AG09309 (cell line): ENCODE measurements around the gene ZFP82.
A peak's percentile ranks its signal among the peaks of the same experiment; 100 is the strongest.

Experiments
- DNase-seq: peaks from one replicate; pipeline ENCODE4 v3.0.0-alpha.2; 2010; ENCODE audit warnings: low read depth
- H3K4me3 ChIP-seq: 2 replicates; pipeline ENCODE4 v1.5.1; 2011; ENCODE audit warnings: mild to moderate bottlenecking, low read depth, low read length, moderate library complexity; ENCODE audit not compliant: control insufficient read depth
- TF ChIP-seq, protein P1 (sequence below): IDR thresholded peaks from 2 replicates; pipeline ENCODE4 v1.5.1; 2011; ENCODE audit warnings: mild to moderate bottlenecking, low read depth, low read length, inconsistent platforms; ENCODE audit not compliant: insufficient read depth, control insufficient read depth; ENCODE audit errors: missing control alignments

ZFP82 gene

DNA sequence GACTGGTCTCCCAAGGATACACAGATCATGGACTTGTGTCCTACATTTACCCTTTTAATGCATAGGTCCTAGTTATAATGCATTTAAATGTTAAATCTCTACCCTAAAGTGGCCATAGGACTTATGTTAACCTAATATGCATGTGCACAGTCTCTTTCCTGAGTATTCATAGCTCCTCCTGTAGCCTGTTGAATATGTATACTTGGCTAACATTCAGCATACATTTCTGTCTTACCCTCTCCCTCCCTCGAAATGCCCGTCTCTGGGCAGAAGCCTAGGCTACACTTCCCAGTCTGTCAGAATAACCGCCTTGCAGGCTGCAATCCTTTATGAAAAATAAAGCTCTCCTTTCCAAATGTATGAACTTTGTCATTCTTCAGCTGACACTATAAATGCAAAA is 13.9 kb downstream of the ZFP82 start:
- no peak overlapping the region for H3K4me3 ChIP-seq
- TF ChIP-seq, protein P1, sequence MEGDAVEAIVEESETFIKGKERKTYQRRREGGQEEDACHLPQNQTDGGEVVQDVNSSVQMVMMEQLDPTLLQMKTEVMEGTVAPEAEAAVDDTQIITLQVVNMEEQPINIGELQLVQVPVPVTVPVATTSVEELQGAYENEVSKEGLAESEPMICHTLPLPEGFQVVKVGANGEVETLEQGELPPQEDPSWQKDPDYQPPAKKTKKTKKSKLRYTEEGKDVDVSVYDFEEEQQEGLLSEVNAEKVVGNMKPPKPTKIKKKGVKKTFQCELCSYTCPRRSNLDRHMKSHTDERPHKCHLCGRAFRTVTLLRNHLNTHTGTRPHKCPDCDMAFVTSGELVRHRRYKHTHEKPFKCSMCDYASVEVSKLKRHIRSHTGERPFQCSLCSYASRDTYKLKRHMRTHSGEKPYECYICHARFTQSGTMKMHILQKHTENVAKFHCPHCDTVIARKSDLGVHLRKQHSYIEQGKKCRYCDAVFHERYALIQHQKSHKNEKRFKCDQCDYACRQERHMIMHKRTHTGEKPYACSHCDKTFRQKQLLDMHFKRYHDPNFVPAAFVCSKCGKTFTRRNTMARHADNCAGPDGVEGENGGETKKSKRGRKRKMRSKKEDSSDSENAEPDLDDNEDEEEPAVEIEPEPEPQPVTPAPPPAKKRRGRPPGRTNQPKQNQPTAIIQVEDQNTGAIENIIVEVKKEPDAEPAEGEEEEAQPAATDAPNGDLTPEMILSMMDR, result no peak
- no peak for DNase-seq

DNA sequence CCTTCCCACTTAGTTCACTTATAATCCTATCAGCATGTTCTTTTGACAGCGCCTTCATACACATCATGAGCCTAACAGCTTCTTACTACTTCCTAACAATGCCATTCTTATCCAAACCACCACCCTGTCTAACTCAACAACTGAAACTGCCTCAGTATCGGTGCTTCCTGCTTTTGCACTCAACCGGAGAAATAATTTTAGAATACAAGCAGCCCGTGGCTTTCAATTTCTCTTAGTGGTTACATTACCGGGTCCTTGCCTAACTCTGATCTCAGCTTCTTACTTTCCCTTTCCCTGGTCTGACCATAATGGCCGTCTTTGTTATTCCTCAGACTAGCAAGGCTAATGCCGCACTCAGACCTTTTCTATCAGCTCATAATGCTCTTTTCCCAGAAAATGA is 17.0 kb downstream of the ZFP82 start:
- DNase-seq, result no peak

DNA sequence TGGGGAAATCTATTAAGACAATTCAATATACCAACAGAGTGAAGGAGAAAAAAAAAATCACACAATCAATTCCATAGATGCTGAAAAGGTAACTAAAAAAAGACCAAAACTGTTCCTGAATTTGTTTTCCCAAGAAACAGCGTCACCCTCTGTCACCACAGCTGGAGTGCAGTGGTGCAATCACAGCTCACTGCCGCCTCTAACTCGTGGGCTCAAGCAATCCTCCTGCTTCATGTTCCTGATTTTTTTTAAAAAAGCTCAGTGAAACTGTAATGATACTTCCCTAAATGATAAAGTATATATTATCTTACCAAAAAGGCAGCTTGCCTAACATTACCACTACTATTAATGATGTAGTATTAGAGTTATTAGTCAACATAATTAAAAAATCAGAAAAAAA is 19.9 kb downstream of the ZFP82 start:
- H3K4me3 ChIP-seq, result no peak overlapping the region
- DNase-seq, result no peak
- TF ChIP-seq, protein P1, result no peak

More for the DNA sequence above, 17.0 kb downstream of the ZFP82 start:
- TF ChIP-seq, protein P1, result no peak
- no peak overlapping the region for H3K4me3 ChIP-seq

DNA sequence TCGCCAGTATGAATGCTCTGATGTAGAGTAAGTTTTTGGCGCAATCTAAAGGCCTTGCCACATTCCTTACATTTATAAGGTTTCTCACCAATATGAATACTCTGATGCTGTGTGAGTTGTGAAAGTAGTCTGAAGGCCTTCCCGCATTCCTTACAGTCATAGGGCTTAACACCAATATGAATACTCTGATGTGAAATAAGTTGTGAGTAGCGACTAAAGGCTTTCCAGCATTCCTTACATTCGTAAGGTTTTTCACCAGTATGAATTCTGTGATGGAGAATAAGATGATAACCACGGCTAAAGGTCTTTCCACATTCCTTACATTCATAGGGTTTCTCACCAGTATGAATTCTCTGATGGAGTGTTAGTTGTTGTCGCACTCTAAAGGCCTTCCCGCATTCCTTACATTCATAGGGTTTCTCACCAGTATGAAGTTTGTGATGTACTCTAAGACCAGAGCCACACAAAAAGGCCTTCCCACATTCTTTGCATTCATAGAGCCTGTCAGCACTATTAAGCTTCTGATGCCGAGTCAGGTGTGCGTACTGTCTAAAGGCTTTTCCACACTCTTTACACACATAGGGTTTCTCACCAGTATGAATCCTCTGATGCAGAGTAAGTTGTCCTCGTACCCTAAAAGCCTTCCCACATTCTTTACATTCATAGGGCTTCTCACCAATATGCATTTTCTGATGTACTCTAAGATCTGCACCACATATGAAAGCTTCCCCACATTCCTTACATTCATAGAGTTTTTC is 25.3 kb downstream of the ZFP82 start:
- no peak overlapping the region for H3K4me3 ChIP-seq
- no peak for DNase-seq

DNA sequence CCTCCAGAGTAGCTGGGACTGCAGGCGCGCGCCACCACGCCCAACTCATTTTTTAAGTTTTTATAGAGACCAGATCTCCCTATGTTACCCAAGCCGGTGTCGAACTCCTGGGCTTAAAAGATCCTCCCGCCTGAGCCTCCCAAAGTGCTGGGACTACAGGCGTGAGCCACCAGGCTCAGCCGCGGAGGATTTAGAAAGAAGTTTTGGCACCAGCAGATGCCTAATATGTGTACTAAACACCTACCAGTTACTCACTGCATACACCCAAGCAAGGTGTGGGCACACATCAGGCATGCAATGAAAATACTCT is 39.0 kb downstream of the ZFP82 start:
- TF ChIP-seq, protein P1, result no peak
- DNase-seq, result no peak
- peak overlapping the region; percentile 80 for H3K4me3 ChIP-seq

More for the DNA sequence above, 25.3 kb downstream of the ZFP82 start:
- TF ChIP-seq, protein P1, result no peak

DNA sequence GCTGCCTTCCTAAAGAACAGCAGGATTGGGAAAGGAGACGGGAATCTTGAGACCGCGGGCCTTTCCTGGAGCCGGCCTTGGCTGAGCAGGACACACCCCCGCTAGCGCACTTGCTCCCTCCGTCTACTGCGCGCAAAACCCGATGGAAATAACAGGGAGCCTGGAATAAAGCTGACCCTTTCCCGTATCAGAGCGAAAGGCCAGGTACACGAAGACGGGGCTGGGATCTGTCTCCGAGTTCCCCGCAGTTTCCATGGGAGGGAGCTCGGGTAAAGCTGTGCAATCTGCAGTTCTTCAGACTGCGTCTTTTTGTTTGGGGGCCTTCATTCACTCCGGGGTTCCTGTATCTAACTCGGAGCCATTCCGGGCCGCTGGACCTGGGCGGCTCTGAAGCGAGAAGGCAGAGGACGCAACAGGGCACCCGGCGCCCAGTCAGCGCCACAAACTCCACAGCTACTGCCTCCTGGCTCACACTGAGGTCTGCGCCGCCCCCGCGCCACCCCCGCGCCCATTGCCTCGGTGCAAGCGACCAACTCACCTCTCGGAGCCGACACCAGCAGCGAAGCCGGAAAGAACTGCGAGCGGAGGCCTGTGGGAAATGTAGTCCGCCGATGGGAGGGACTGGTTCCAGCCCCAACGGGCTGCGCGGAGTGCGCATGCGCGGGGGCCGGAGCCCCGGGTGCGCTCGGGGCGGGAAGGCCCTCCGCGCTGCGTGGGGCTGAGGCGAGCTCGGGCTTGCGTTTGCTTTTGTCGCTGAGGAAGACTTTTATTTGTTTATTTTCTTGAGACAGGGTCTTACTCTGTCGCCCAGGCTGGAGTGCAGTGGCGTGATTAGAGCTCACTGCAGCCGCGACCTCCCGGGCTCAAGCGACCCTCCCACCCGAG is 39.6 kb downstream of the ZFP82 start, which contains the start of gene ZFP14:
ZFP14 (minus strand) TSS at position 577 of the 885 bp plus-strand sequence. CDS start 11,309 bp downstream, outside the sequence.
- H3K4me3 ChIP-seq, result peak within 1 kb of the TSS; percentile 80
- TF ChIP-seq, protein P1, result peak; percentile 38
- DNase-seq, result peak; percentile 67
